Measurements from ENCODE around the gene TSHZ2. TPM values are rescaled to one million over a fixed set of nuclear protein-coding genes. Genes with fewer than 3 reads are reported as not detected.
"Not testable (repeated sequence)": the region's sequence is repeated elsewhere in the genome, so short reads cannot be mapped to it uniquely, and the experiment has no call there.

The TSHZ2 gene
- total RNA-seq, 2 experiments from 2014 or later: 34.1 to 37.8 TPM

GRCh38 chr20:53021934-53022333 lies 49.8 kb downstream of the TSHZ2 start:
- Mint-ChIP-seq H3K9me3 (peaks cover under 1% of the 10 kb centered on the region), H3K36me3 (ENCODE audit: low read depth) (peaks cover 32% of the 10 kb centered on the region), H3K4me1 (ENCODE audit: low read depth) (peaks cover 85% of the 10 kb centered on the region), H3K27ac (peak overlapping the region; percentile 93), H3K4me3 (peak overlapping the region; percentile 29), H3K27me3 (ENCODE audit: low read depth) (no peaks in the 10 kb centered on the region)
- CTCF ChIA-PET: interaction anchor here (0.7 to 1.1 kb wide), 3 partner anchors 21 to 71 kb away, joined by 3 to 6 read pairs (median 4); no protein-coding TSS in a partner anchor
- DNase-seq: peak; percentile 64
- intact Hi-C loops (cut with micrococcal nuclease): loop anchor here (1.0 to 10.0 kb wide), 9 partner anchors 21 to 560 kb away; no protein-coding TSS in a partner anchor

DNA sequence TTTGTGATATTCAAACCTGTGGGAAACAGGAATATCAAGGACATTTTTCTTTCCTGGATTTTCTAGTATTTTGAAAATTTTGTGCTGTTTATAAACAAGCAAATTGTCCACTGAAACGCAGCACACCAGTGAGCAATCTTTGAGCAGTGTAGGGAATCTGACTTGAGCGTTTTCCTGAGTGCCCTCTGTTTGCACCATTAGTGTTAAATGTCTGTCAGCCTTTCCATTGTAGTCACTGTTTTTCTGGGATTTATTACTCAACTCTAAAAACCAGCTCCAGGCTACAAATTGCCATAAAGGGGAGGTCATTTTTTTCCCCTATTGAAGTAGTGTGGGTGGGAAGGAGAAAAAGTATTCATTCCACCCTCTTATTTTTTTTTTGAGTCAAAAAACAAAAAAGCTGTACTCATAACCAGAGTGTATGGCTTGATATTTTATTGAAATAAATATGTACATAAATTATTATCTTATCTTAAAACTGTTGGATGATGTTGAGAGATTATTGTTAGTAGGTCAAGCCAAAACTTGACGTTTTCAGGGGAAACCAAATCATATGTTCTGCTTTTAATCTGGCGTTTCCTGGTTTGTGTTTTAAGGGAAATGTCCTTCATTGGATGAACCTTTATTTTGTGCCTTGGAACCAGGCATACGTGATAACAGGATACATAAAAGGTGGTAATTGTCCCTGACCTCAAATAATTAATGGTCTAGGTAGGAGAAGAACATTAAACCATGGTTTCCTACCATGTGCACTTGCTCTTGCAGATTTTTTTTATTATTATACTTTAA lies 51.8 kb downstream of the TSHZ2 start:
- CTCF ChIA-PET: no interaction called here

GRCh38 chr20:53024653-53025052 lies 52.5 kb downstream of the TSHZ2 start:
- intact Hi-C loops (cut with micrococcal nuclease): loop anchor here (5.0 to 10.0 kb wide), 3 partner anchors 520 to 558 kb away; no protein-coding TSS in a partner anchor
- H3K27ac Mint-ChIP-seq: peak overlapping the region; percentile 93
- H3K4me3 Mint-ChIP-seq: not testable (repeated sequence)

More for the DNA sequence above, 51.8 kb downstream of the TSHZ2 start:
- H3K36me3 Mint-ChIP-seq (ENCODE audit: low read depth): peaks cover 31% of the 10 kb centered on the region
- intact Hi-C loops (cut with micrococcal nuclease): loop anchor here (2.0 to 10.0 kb wide), 4 partner anchors 193 to 558 kb away; no protein-coding TSS in a partner anchor
- peak; percentile 26 for DNase-seq
- H3K27me3 Mint-ChIP-seq (ENCODE audit: low read depth): no peaks in the 10 kb centered on the region
- H3K9me3 Mint-ChIP-seq: no peaks in the 10 kb centered on the region
- no peak overlapping the region for H3K4me3 Mint-ChIP-seq
- H3K27ac Mint-ChIP-seq: peak overlapping the region; percentile 93
- peaks cover 85% of the 10 kb centered on the region for H3K4me1 Mint-ChIP-seq (ENCODE audit: low read depth)

DNA sequence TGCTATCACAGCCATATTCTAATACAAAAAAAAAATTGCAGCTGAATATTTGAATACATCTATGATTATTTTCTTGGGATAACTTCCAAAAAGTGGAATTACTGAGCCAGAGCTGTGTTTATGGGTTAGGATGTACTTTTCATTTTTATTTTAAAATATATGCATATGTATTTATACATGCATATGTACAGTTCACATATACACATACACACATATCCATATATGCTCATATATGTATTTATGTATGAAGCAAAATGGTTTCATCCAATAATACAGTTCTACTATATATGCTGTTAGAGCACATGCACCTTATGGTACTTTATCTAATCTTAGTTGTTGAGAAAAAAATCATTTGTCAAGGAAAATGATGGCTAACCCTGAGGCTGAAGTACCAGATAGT lies 54.9 kb downstream of the TSHZ2 start:
- peaks cover 15% of the 10 kb centered on the region for H3K36me3 Mint-ChIP-seq (ENCODE audit: low read depth)
- no peak overlapping the region for H3K4me3 Mint-ChIP-seq
- intact Hi-C loops (cut with micrococcal nuclease): loop anchor here (10.0 kb wide), 2 partner anchors 518 to 532 kb away; no protein-coding TSS in a partner anchor
- H3K4me1 Mint-ChIP-seq (ENCODE audit: low read depth): peaks cover 84% of the 10 kb centered on the region
- CTCF ChIA-PET: no interaction called here
- no peaks in the 10 kb centered on the region for H3K9me3 Mint-ChIP-seq
- peak overlapping the region; percentile 98 for H3K27ac Mint-ChIP-seq
- DNase-seq: no peak
- H3K27me3 Mint-ChIP-seq (ENCODE audit: low read depth): no peaks in the 10 kb centered on the region

More at GRCh38 chr20:53024653-53025052, 52.5 kb downstream of the TSHZ2 start:
- H3K9me3 Mint-ChIP-seq; DNase-seq; H3K27me3 Mint-ChIP-seq (ENCODE audit: low read depth); CTCF ChIA-PET: not testable (repeated sequence)
- H3K36me3 Mint-ChIP-seq (ENCODE audit: low read depth): peaks cover 27% of the 10 kb centered on the region
- peaks cover 84% of the 10 kb centered on the region for H3K4me1 Mint-ChIP-seq (ENCODE audit: low read depth)

DNA sequence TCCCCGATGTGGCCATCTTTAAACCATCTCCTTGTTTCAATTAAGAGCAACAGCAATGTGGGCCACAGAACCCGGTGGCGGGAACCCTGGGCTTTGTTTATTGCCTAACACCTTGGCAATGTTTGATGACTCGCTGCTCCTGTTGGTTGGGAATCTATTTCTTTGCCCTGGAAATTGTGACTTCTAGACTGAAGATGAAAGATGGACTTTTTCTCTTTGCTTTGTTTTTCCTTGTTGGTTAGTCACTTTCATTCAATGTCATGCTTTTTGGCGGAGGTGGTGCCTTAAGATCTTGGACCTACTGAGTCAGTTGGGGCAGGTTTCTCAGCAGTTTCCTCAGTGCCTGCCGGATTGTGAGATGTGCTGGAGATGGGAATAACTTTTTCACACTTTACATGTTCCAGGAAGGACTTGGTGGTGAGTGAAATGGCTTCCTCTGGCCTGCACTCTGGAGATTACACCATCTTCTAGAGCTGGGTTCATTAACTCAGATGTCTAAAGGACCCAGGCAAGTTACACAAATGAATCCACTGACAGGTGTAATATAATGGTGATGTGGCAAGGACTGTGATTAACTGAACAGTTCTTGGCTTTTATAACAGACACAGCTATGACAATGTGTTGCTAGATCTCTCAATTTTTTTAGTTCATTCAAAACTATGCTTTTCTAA lies 56.3 kb downstream of the TSHZ2 start:
- Mint-ChIP-seq H3K4me3 (peak overlapping the region; percentile 44), H3K4me1 (ENCODE audit: low read depth) (peaks cover 76% of the 10 kb centered on the region), H3K27ac (peak overlapping the region; percentile 98), H3K36me3 (ENCODE audit: low read depth) (peaks cover 20% of the 10 kb centered on the region), H3K9me3 (no peaks in the 10 kb centered on the region), H3K27me3 (ENCODE audit: low read depth) (no peaks in the 10 kb centered on the region)
- DNase-seq: peak; percentile 69
- CTCF ChIA-PET: interaction anchor here (1.2 kb wide), 1 partner anchor 8 kb away, joined by 3 read pairs; no protein-coding TSS in a partner anchor
- intact Hi-C loops (cut with micrococcal nuclease): loop anchor here (1.0 to 10.0 kb wide), 4 partner anchors 27 to 534 kb away; no protein-coding TSS in a partner anchor

DNA sequence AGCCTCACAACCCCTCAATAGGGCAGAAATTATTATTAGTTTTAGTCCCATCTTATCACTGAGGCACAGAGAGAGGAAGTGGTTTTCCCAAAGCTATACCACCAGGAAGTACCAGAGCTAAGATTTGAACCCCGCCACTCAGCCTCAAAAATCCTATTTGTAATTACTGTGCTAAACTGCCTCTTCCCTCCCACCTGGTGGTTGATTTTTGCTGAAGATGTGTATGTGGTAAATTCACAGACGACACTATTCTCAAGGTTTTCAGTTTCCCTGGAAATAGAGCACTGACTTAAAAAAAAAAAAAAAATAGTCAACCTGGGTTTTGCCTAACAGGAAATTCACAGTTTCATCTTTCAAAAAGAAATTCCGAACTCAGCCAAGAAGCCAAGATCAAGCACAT lies 57.9 kb downstream of the TSHZ2 start:
- CTCF ChIA-PET: interaction anchor here (0.6 to 1.4 kb wide), 5 partner anchors 14 to 724 kb away, joined by 3 to 6 read pairs (median 4); no protein-coding TSS in a partner anchor
- H3K9me3 Mint-ChIP-seq: no peaks in the 10 kb centered on the region
- peak overlapping the region; percentile 98 for H3K27ac Mint-ChIP-seq
- no peak overlapping the region for H3K4me3 Mint-ChIP-seq
- H3K36me3 Mint-ChIP-seq (ENCODE audit: low read depth): peaks cover 20% of the 10 kb centered on the region
- intact Hi-C loops (cut with micrococcal nuclease): loop anchor here (1.0 to 10.0 kb wide), 2 partner anchors 285 to 718 kb away; no protein-coding TSS in a partner anchor
- H3K4me1 Mint-ChIP-seq (ENCODE audit: low read depth): peaks cover 76% of the 10 kb centered on the region
- DNase-seq: peak; percentile 57
- H3K27me3 Mint-ChIP-seq (ENCODE audit: low read depth): no peaks in the 10 kb centered on the region

DNA sequence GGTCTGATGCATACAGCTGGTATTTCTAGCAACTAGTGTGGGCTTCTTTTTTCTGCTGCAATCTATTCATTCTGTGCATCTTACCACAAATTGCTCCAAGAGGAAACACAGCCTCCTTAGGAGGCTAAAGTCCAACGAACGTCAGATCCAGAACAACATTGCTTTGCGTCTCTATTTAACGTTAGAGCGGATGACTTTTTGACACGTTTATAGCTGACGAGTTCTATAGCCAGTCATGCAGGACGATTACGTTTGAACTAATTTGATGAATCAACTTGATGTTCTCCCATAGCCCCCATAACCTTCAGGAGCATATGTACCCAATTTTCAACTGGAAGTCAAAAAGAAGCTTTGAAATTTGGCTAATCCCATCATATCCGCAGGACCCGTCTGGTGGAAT lies 59.9 kb downstream of the TSHZ2 start:
- DNase-seq: no peak
- peaks cover 74% of the 10 kb centered on the region for H3K4me1 Mint-ChIP-seq (ENCODE audit: low read depth)
- H3K9me3 Mint-ChIP-seq: no peaks in the 10 kb centered on the region
- no peaks in the 10 kb centered on the region for H3K27me3 Mint-ChIP-seq (ENCODE audit: low read depth)
- CTCF ChIA-PET: no interaction called here
- intact Hi-C loops (cut with micrococcal nuclease): loop anchor here (10.0 kb wide), 1 partner anchor 287 kb away; no protein-coding TSS in a partner anchor
- no peak overlapping the region for H3K27ac Mint-ChIP-seq
- H3K4me3 Mint-ChIP-seq: no peak overlapping the region
- peaks cover 14% of the 10 kb centered on the region for H3K36me3 Mint-ChIP-seq (ENCODE audit: low read depth)

DNA sequence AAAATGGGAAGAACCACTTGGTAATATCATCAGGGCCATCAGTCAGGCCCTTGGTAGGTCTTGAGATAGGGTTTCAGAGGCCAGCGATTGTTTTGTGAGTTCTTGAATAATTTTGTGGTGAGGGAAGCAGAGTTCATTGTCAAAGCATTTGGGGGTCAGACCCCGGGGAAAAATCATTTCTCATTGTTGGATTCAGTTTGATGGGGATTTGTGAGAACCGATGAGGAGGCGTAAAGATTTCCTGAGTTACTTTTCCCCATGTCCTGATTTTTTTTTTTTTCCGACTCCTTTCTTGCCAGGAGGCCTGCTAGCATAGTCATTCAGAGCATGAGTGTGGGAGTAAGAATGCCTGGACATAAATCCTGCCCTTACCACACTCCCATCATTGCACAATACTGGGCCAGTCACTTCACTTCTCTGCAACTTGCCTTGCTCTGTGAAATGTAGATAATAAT lies 60.3 kb downstream of the TSHZ2 start:
- CTCF ChIA-PET: interaction anchor here (1.0 to 2.5 kb wide), 2 partner anchors 18 to 27 kb away, joined by 3 to 7 read pairs; no protein-coding TSS in a partner anchor
- no peaks in the 10 kb centered on the region for H3K9me3 Mint-ChIP-seq
- no peak overlapping the region for H3K27ac Mint-ChIP-seq
- no peaks in the 10 kb centered on the region for H3K27me3 Mint-ChIP-seq (ENCODE audit: low read depth)
- H3K4me3 Mint-ChIP-seq: no peak overlapping the region
- peaks cover 10% of the 10 kb centered on the region for H3K36me3 Mint-ChIP-seq (ENCODE audit: low read depth)
- H3K4me1 Mint-ChIP-seq (ENCODE audit: low read depth): peaks cover 70% of the 10 kb centered on the region
- DNase-seq: no peak
- intact Hi-C loops (cut with micrococcal nuclease): loop anchor here (10.0 kb wide), 1 partner anchor 288 kb away; no protein-coding TSS in a partner anchor

GRCh38 chr20:53033176-53033575 lies 61.0 kb downstream of the TSHZ2 start:
- H3K4me1 Mint-ChIP-seq (ENCODE audit: low read depth): peaks cover 64% of the 10 kb centered on the region
- intact Hi-C loops (cut with micrococcal nuclease): loop anchor here (10.0 kb wide), 1 partner anchor 288 kb away; no protein-coding TSS in a partner anchor
- H3K27me3 Mint-ChIP-seq (ENCODE audit: low read depth): no peaks in the 10 kb centered on the region
- no peaks in the 10 kb centered on the region for H3K9me3 Mint-ChIP-seq
- CTCF ChIA-PET: interaction anchor here (1.0 to 2.5 kb wide), 2 partner anchors 17 to 26 kb away, joined by 3 to 7 read pairs; no protein-coding TSS in a partner anchor
- no peak overlapping the region for H3K27ac Mint-ChIP-seq
- no peak for DNase-seq
- peaks cover 13% of the 10 kb centered on the region for H3K36me3 Mint-ChIP-seq (ENCODE audit: low read depth)
- no peak overlapping the region for H3K4me3 Mint-ChIP-seq

- peak; percentile 57 for DNase-seq
- CTCF ChIA-PET: interaction anchor here (0.8 to 2.5 kb wide), 2 partner anchors 14 to 16 kb away, joined by 3 to 7 read pairs; no protein-coding TSS in a partner anchor
- Mint-ChIP-seq H3K4me3 (no peak overlapping the region), H3K4me1 (ENCODE audit: low read depth) (peaks cover 59% of the 10 kb centered on the region), H3K27ac (peak overlapping the region; percentile 72), H3K36me3 (ENCODE audit: low read depth) (peaks cover 19% of the 10 kb centered on the region), H3K27me3 (ENCODE audit: low read depth) (no peaks in the 10 kb centered on the region), H3K9me3 (no peaks in the 10 kb centered on the region)
- intact Hi-C loops (cut with micrococcal nuclease): loop anchor here (1.0 to 10.0 kb wide), 2 partner anchors 182 to 290 kb away; no protein-coding TSS in a partner anchor
These were observed 62.7 kb downstream of the TSHZ2 start for GRCh38 chr20:53034899-53035298.

GRCh38 chr20:53036992-53037391 lies 64.8 kb downstream of the TSHZ2 start:
- Mint-ChIP-seq H3K4me3 (no peak overlapping the region), H3K36me3 (ENCODE audit: low read depth) (peaks cover 20% of the 10 kb centered on the region), H3K4me1 (ENCODE audit: low read depth) (peaks cover 56% of the 10 kb centered on the region), H3K27me3 (ENCODE audit: low read depth) (no peaks in the 10 kb centered on the region), H3K27ac (no peak overlapping the region), H3K9me3 (no peaks in the 10 kb centered on the region)
- no peak for DNase-seq
- CTCF ChIA-PET: no interaction called here
- intact Hi-C loops (cut with micrococcal nuclease): loop anchor here (10.0 kb wide), 1 partner anchor 292 kb away; no protein-coding TSS in a partner anchor

Data from activated naive CD4-positive, alpha-beta T cell treated with anti-CD3 and anti-CD28 coated beads for 36 hours (primary cell).